Activated T-helper 1 cell treated with anti-CD3 and anti-CD28 coated beads, Interleukin-2, amount 50 U/mL, for 16 hours (primary cell): Measurements from ENCODE around the gene PLEKHA5.
"Not testable (repeated sequence)": the region's sequence is repeated elsewhere in the genome, so short reads cannot be mapped to it uniquely, and the experiment has no call there.

Experiments
- DNase-seq, 2 donors: peaks; one replicate each; pipeline ENCODE4 v3.0.0-alpha.2; 2020; ENCODE audit warnings: low read depth in 1 of 2, low spot score in 1 of 2

The PLEKHA5 gene

GRCh38 chr12:19200261-19200660 lies 70.7 kb downstream of the PLEKHA5 start:
- no peak for DNase-seq

- DNase-seq, result no peak
Measured at GRCh38 chr12:19201661-19202060, 72.1 kb downstream of the PLEKHA5 start.

- DNase-seq, result no peak
Measured at GRCh38 chr12:19203013-19203412, 73.5 kb downstream of the PLEKHA5 start.

- no peak for DNase-seq
Measured at GRCh38 chr12:19203539-19204506, 74.3 kb downstream of the PLEKHA5 start.

- DNase-seq, result no peak
Measured at GRCh38 chr12:19205120-19205519, 75.6 kb downstream of the PLEKHA5 start.

GRCh38 chr12:19206493-19207077 lies 77.1 kb downstream of the PLEKHA5 start:
- no peak for DNase-seq

- no peak for DNase-seq
Measured at GRCh38 chr12:19208456-19208855, 78.9 kb downstream of the PLEKHA5 start.

- DNase-seq, result no peak
Measured at GRCh38 chr12:19209661-19210060, 80.1 kb downstream of the PLEKHA5 start.

GRCh38 chr12:19211802-19212201 lies 82.3 kb downstream of the PLEKHA5 start:
- DNase-seq, result no peak

- no peak for DNase-seq
Measured at GRCh38 chr12:19212245-19212644, 82.7 kb downstream of the PLEKHA5 start.

GRCh38 chr12:19214020-19214419 lies 84.5 kb downstream of the PLEKHA5 start:
- no peak for DNase-seq

GRCh38 chr12:19215115-19215514 lies 85.6 kb downstream of the PLEKHA5 start:
- no peak for DNase-seq

- no peak for DNase-seq
Measured at GRCh38 chr12:19217446-19217845, 87.9 kb downstream of the PLEKHA5 start.

GRCh38 chr12:19220205-19220604 lies 90.7 kb downstream of the PLEKHA5 start:
- no peak for DNase-seq

- no peak for DNase-seq
Measured at GRCh38 chr12:19220852-19221466, 91.4 kb downstream of the PLEKHA5 start.

GRCh38 chr12:19222558-19222957 lies 93.0 kb downstream of the PLEKHA5 start:
- DNase-seq, result no peak

- no peak for DNase-seq
Measured at GRCh38 chr12:19223018-19223417, 93.5 kb downstream of the PLEKHA5 start.

GRCh38 chr12:19223695-19224094 lies 94.2 kb downstream of the PLEKHA5 start:
- no peak for DNase-seq

- DNase-seq, result no peak
Measured at GRCh38 chr12:19224746-19225145, 95.2 kb downstream of the PLEKHA5 start.

- no peak for DNase-seq
Measured at GRCh38 chr12:19227190-19227879, 97.8 kb downstream of the PLEKHA5 start.

- DNase-seq, result no peak
Measured at GRCh38 chr12:19227880-19228210, 98.3 kb downstream of the PLEKHA5 start.

- not testable (repeated sequence) for DNase-seq
Measured at GRCh38 chr12:19229021-19229420, 99.5 kb downstream of the PLEKHA5 start.
